ENCODE data around the gene PIK3R4. TPM values are rescaled to one million over a fixed set of nuclear protein-coding genes. Genes with fewer than 3 reads are reported as not detected.

Gene PIK3R4
- polyA plus RNA-seq, 1 of the 3 experiments (the other 2 are of a cell fraction): 27.2 TPM

DNA sequence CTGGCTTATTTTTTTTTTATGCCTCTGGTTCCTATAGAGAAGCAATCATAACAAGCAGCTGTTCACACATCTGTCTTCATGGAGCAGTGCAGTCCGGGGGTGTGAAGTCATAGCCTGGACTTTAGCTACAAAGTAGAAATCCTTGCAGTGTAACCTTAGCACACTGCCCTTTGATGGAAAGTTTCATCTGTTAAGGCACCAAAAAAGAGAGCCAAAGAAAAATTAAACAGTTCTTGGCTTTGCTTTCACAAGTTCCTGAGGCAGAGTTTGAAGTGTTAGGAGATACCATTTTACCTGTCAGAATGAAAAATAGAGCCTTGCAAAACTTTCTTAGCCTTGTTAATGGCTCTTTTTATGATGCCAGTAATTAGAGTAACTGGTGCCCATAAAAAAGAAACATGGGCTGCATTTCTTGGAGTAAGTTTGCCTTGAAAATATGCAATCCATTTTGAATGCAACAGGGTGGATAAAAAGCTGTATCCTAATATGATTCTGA, 84.1 kb downstream of the PIK3R4 start:
- POLR2A ChIA-PET: no interaction called here

More for the DNA sequence above, 84.1 kb downstream of the PIK3R4 start:
- 100% methylated on average over 1 of the region's 1 CpG for WGBS (ENCODE audit: low lambda C conversion rate)
- Histone ChIP-seq H3K27ac (ENCODE audit: low read depth in 2 of 2, low read length in 1 of 2) (no peak overlapping the region), H3K4me1 (ENCODE audit: control insufficient read depth in 1 of 2, insufficient read depth in 2 of 2, low read depth in 1 of 2, low read length in 1 of 2) (0 out of 4 replicates have a peak, but pooled peaks cover 0 to 7% of the 10 kb centered on the region in 2 experiments), H4K20me1 (ENCODE audit: insufficient read depth) (no peaks in the 10 kb centered on the region), H3K27me3 (ENCODE audit: insufficient read depth) (no peaks in the 10 kb centered on the region), H2AFZ (ENCODE audit: low read depth) (no peak overlapping the region), H3K9me3 (no peaks in the 10 kb centered on the region), H3K4me2 (no peak overlapping the region), H3K9me2 (no peaks in the 10 kb centered on the region), H3K9ac (no peak overlapping the region), H3F3A (replicated peaks; ENCODE audit: insufficient read depth) (no peaks in the 10 kb centered on the region), H3K36me3 (replicated peaks in 1 of 2; ENCODE audit: control insufficient read depth in 1 of 2, insufficient read depth in 2 of 2, low read length in 1 of 2) (peaks cover 0 to 8% of the 10 kb centered on the region in 2 experiments), H3K4me3 (ENCODE audit: low read depth in 2 of 2, low read length in 1 of 2) (no peak overlapping the region), H3K79me2 (ENCODE audit: insufficient read depth) (no peaks in the 10 kb centered on the region)
- TF ChIP-seq RFX5 (IDR thresholded peaks at IDR 0.05; ENCODE audit: low read length) (no peak), EZH2phosphoT487 (IDR thresholded peaks at IDR 0.05; ENCODE audit: borderline replicate concordance, low read depth) (no peak), FOXM1 (IDR thresholded peaks at IDR 0.05; ENCODE audit: low read depth) (no peak), RCOR1 (IDR thresholded peaks at IDR 0.05; ENCODE audit: low read length) (no peak), NRF1 (IDR thresholded peaks at IDR 0.05; ENCODE audit: low read depth, low read length) (no peak), NFIC (IDR thresholded peaks at IDR 0.05; ENCODE audit: borderline replicate concordance) (no peak), RAD21 (IDR thresholded peaks at IDR 0.05; ENCODE audit: low read length) (no peak), RXRA (IDR thresholded peaks at IDR 0.05; ENCODE audit: borderline replicate concordance, low read depth) (no peak), SIN3A (IDR thresholded peaks at IDR 0.05; ENCODE audit: borderline replicate concordance, low read depth, low read length) (no peak), GATA2 (CRISPR knock-in tag; IDR thresholded peaks at IDR 0.05) (no peak), YY1 (IDR thresholded peaks at IDR 0.05; ENCODE audit: low read depth) (no peak), TCF12 (IDR thresholded peaks at IDR 0.05) (no peak)
- TF ChIP-seq, protein P1, sequence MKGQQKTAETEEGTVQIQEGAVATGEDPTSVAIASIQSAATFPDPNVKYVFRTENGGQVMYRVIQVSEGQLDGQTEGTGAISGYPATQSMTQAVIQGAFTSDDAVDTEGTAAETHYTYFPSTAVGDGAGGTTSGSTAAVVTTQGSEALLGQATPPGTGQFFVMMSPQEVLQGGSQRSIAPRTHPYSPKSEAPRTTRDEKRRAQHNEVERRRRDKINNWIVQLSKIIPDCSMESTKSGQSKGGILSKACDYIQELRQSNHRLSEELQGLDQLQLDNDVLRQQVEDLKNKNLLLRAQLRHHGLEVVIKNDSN (IDR thresholded peaks at IDR 0.05; ENCODE audit: borderline replicate concordance, low read depth): no peak
- TF ChIP-seq, protein P2, sequence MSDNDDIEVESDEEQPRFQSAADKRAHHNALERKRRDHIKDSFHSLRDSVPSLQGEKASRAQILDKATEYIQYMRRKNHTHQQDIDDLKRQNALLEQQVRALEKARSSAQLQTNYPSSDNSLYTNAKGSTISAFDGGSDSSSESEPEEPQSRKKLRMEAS (IDR thresholded peaks at IDR 0.05; ENCODE audit: low read depth): no peak
- TF ChIP-seq, protein P3, sequence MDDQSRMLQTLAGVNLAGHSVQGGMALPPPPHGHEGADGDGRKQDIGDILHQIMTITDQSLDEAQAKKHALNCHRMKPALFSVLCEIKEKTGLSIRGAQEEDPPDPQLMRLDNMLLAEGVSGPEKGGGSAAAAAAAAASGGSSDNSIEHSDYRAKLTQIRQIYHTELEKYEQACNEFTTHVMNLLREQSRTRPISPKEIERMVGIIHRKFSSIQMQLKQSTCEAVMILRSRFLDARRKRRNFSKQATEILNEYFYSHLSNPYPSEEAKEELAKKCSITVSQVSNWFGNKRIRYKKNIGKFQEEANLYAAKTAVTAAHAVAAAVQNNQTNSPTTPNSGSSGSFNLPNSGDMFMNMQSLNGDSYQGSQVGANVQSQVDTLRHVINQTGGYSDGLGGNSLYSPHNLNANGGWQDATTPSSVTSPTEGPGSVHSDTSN (IDR thresholded peaks at IDR 0.05): no peak
- TF ChIP-seq, protein P4, sequence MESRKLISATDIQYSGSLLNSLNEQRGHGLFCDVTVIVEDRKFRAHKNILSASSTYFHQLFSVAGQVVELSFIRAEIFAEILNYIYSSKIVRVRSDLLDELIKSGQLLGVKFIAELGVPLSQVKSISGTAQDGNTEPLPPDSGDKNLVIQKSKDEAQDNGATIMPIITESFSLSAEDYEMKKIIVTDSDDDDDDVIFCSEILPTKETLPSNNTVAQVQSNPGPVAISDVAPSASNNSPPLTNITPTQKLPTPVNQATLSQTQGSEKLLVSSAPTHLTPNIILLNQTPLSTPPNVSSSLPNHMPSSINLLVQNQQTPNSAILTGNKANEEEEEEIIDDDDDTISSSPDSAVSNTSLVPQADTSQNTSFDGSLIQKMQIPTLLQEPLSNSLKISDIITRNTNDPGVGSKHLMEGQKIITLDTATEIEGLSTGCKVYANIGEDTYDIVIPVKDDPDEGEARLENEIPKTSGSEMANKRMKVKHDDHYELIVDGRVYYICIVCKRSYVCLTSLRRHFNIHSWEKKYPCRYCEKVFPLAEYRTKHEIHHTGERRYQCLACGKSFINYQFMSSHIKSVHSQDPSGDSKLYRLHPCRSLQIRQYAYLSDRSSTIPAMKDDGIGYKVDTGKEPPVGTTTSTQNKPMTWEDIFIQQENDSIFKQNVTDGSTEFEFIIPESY (IDR thresholded peaks at IDR 0.05; ENCODE audit: borderline replicate concordance, low read depth): no peak
- TF ChIP-seq, protein P5, sequence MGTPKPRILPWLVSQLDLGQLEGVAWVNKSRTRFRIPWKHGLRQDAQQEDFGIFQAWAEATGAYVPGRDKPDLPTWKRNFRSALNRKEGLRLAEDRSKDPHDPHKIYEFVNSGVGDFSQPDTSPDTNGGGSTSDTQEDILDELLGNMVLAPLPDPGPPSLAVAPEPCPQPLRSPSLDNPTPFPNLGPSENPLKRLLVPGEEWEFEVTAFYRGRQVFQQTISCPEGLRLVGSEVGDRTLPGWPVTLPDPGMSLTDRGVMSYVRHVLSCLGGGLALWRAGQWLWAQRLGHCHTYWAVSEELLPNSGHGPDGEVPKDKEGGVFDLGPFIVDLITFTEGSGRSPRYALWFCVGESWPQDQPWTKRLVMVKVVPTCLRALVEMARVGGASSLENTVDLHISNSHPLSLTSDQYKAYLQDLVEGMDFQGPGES (IDR thresholded peaks at IDR 0.05; ENCODE audit: low read depth, low read length): no peak
- TF ChIP-seq, protein P6, sequence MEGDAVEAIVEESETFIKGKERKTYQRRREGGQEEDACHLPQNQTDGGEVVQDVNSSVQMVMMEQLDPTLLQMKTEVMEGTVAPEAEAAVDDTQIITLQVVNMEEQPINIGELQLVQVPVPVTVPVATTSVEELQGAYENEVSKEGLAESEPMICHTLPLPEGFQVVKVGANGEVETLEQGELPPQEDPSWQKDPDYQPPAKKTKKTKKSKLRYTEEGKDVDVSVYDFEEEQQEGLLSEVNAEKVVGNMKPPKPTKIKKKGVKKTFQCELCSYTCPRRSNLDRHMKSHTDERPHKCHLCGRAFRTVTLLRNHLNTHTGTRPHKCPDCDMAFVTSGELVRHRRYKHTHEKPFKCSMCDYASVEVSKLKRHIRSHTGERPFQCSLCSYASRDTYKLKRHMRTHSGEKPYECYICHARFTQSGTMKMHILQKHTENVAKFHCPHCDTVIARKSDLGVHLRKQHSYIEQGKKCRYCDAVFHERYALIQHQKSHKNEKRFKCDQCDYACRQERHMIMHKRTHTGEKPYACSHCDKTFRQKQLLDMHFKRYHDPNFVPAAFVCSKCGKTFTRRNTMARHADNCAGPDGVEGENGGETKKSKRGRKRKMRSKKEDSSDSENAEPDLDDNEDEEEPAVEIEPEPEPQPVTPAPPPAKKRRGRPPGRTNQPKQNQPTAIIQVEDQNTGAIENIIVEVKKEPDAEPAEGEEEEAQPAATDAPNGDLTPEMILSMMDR (IDR thresholded peaks at IDR 0.05): no peak
- CTCF ChIA-PET: no interaction called here
- DNase-seq: no peak
